GM13977 (cell line): ENCODE results near the gene CD63.

ENCODE experiments used
- DNase-seq: peaks from one replicate; pipeline ENCODE4 v3.0.0; 2012; ENCODE audit warnings: low spot score
- CTCF ChIP-seq: IDR thresholded peaks from 2 replicates; pipeline ENCODE4 v1.5.1; 2012; ENCODE audit warnings: mild to moderate bottlenecking, control low read depth; ENCODE audit not compliant: insufficient read depth; ENCODE audit errors: extremely low read depth, missing control alignments
- in situ Hi-C: fragments of 300-500 bp; cut with MboI; formaldehyde crosslinking; loops from one replicate; pipeline ENCODE4 v1.12.0; 2022; ENCODE audit warnings: low sequenced_read_pairs, low pct_unique_long_range_greater_than_20kb, mixed read lengths, inconsistent platforms; ENCODE audit not compliant: unreplicated experiment

The CD63 gene

GRCh38 chr12:55745361-55746173 lies 16.8 kb upstream of the CD63 start:
- TF ChIP-seq CTCF, result no peak
- in situ Hi-C loops, result loop anchor here (10.0 to 25.0 kb wide), 2 partner anchors 199 to 292 kb away; partner anchors contain the start of gene RPS26
- DNase-seq, result no peak

- TF ChIP-seq CTCF, result no peak
- in situ Hi-C loops, result loop anchor here (10.0 to 25.0 kb wide), 2 partner anchors 200 to 293 kb away; partner anchors contain the start of gene RPS26
- DNase-seq, result no peak
Measured at GRCh38 chr12:55744340-55745030, 15.7 kb upstream of the CD63 start.

- DNase-seq, result peak; percentile 78
- peak; percentile 20 for TF ChIP-seq CTCF
- in situ Hi-C loops, result loop anchor here (10.0 to 25.0 kb wide), 2 partner anchors 201 to 294 kb away; partner anchors contain the start of gene RPS26
Measured at GRCh38 chr12:55743406-55744339, 14.9 kb upstream of the CD63 start.

GRCh38 chr12:55742719-55743405 lies 14.1 kb upstream of the CD63 start, which contains the start of gene GDF11:
Gene GDF11 (plus strand): TSS chr12:55743122. CDS start chr12:55743317, 195 bp downstream.
- DNase-seq, result peak; percentile 90
- in situ Hi-C loops, result loop anchor here (10.0 to 25.0 kb wide), 2 partner anchors 202 to 294 kb away; partner anchors contain the start of gene RPS26
- TF ChIP-seq CTCF, result no peak

- in situ Hi-C loops, result loop anchor here (10.0 to 25.0 kb wide), 2 partner anchors 203 to 295 kb away; partner anchors contain the start of gene RPS26
- DNase-seq, result no peak
- TF ChIP-seq CTCF, result no peak
Measured at GRCh38 chr12:55741931-55742680, 13.3 kb upstream of the CD63 start.
